Heart left ventricle (tissue), 16 donors: Measurements from ENCODE around the gene GUCY2C. TPM values are rescaled to one million over a fixed set of nuclear protein-coding genes. Genes with fewer than 3 reads are reported as not detected.

Source experiments
- ATAC-seq, 4 donors: fragments of 200-7000 bp; cut with Tn5 transposase; one replicate each; pipeline ENCODE4 v1.9.1; 2020 to 2022; ENCODE audit warnings: moderate library complexity in 4 of 4, mild to moderate bottlenecking in 3 of 4, moderate number of reproducible peaks in 1 of 4
- DNase-seq, 5 donors: peaks; one replicate each; pipeline ENCODE4 v3.0.0-alpha.2; 2020
- H3K27ac ChIP-seq, 12 donors: fragments of 200-600 bp; sonication (generic) in 4 of 12; one replicate each; pipeline versions ENCODE4 v1.5.0 to v1.8.0; 2016 to 2022; ENCODE audit warnings: mild to moderate bottlenecking in 2 of 12
- H3K27me3 ChIP-seq, 9 donors: fragments of 200-600 bp; sonication (generic) in 2 of 9; one replicate each; pipeline versions ENCODE4 v1.5.1 to v1.8.0; 2016 to 2022; ENCODE audit warnings: mild to moderate bottlenecking in 3 of 9
- H3K36me3 ChIP-seq, 9 donors: fragments of 200-600 bp; sonication (generic) in 2 of 9; one replicate each; pipeline versions ENCODE4 v1.5.0 to v1.8.0; 2018 to 2022; ENCODE audit warnings: mild to moderate bottlenecking in 2 of 9
- H3K4me1 ChIP-seq, 12 donors: fragments of 200-600 bp; sonication (generic) in 4 of 12; one replicate each; pipeline versions ENCODE4 v1.5.0 to v1.8.0; 2016 to 2022; ENCODE audit warnings: mild to moderate bottlenecking in 3 of 12
- H3K4me3 ChIP-seq, 12 donors: fragments of 200-600 bp; sonication (generic) in 4 of 12; one replicate each; pipeline versions ENCODE4 v1.5.0 to v1.8.0; 2017 to 2022; ENCODE audit warnings: mild to moderate bottlenecking in 9 of 12, moderate library complexity in 4 of 12
- H3K9me3 ChIP-seq, 12 donors: fragments of 200-600 bp; sonication (generic) in 4 of 12; one replicate each; pipeline versions ENCODE4 v1.5.0 to v1.8.0; 2016 to 2022; ENCODE audit warnings: mild to moderate bottlenecking in 1 of 12
- CTCF ChIP-seq, 12 donors: fragments of 200-600 bp; sonication (generic) in 4 of 12; IDR thresholded peaks; one replicate each; pipeline versions ENCODE4 v1.5.0 to v1.8.0; 2018 to 2022; ENCODE audit warnings: antibody characterized with exemption in 12 of 12, mild to moderate bottlenecking in 5 of 12
- POLR2A ChIP-seq, 2 donors: fragments of 450-650 bp; IDR thresholded peaks; one replicate each; pipeline ENCODE4 v1.6.1; 2017; ENCODE audit warnings: antibody characterized with exemption in 2 of 2, mild to moderate bottlenecking in 2 of 2, moderate library complexity in 2 of 2
- WGBS, 4 donors: extraction: QIAGEN DNeasy Blood & Tissue Kit in 2 of 4; methylation state at CpG; one replicate each; pipeline versions ENCODE4 v1.1.5 to v1.1.7; 2013 to 2018; 5-methylcytosine and 5-hydroxymethylcytosine counted together
- intact Hi-C, 10 donors: fragments of 100-400 bp; cut with DNase I; formaldehyde crosslinking; loops; one replicate each; pipeline versions ENCODE4 v1.11.1 to v1.14.2; 2022
- polyA plus RNA-seq, 2 donors: library from polyadenylated mRNA; stranded (reverse); fragments of 200-250 nt; gene quantifications; one replicate each; pipeline ENCODE4 v1.2.3, GENCODE V29; 2013
- total RNA-seq, 9 donors: library from RNA; depleted of rRNA in 2 of 9; stranded (reverse); fragments of >200 nt in 2 of 9; fragmentation: NEBNext Ultra II Directional in 3 of 9; extraction: Animal tissue kit (Norgen Biotek cat#: 25700) in 3 of 9; gene quantifications; one replicate each; pipeline versions ENCODE4 v1.1.0 to v1.2.4, GENCODE V29; 2016 to 2023
- donor health status: ischemic (EF 13 %, LVEDD 7.1; RV severe dilation, severe dysfunction).
- donor health status: healthy with polysubstance abuse.
- donor health status: DM: no; HTN: yes; CAD: no.
- donor health status: DM: no; HTN: no; CAD: no.
- donor health status: ischemic (EF 25% LVEDD 6.9; RV normal size, moderate dysfunction).
- donor health status: ischemic (EF 25% LVEDD 5.7; RV mildly dilated, moderate dysfunction).
- donor health status: healthy.
- donor health status: DM: yes; HTN: yes; CAD: no.
- donor health status: ischemic (EF 35%, LVEDD 5.7; RV mildly dilated, moderate dysfunction).
- donor health status: nonischemic (EF 11% LVEDD 7.7; RV severe dilation, severe dysfunction).
- donor health status: DM: yes; HTN: yes; CAD: no.
- donor health status: PGD.
- donor health status: ischemic (EF 29% LVEDD 5.4; RV normal size, mild dysfunction).
- donor health status: nonischemic (EF 23%, LVEDD 6.1; RV moderate dilation, normal function).

GUCY2C gene
- total and polyA plus RNA-seq, 11 donors, result 0.03 to 0.15 TPM; not detected in 9

GRCh38 chr12:14652483-14652882, 43.9 kb downstream of the GUCY2C start:
- TF ChIP-seq CTCF (IDR thresholded peaks at IDR 0.05), result no peak
- Histone ChIP-seq H3K27me3 (no peaks in the 10 kb centered on the region), H3K9me3 (no peaks in the 10 kb centered on the region), H3K4me1 (no peaks in the 10 kb centered on the region), H3K36me3 (no peaks in the 10 kb centered on the region), H3K4me3 (no peak overlapping the region), H3K27ac (no peak overlapping the region)
- DNase-seq (no peak), ATAC-seq (no peak)
- WGBS, 4 donors, result 84 to 93% (median 89%) methylated on average over 2 of the region's 2 CpGs
- intact Hi-C loops, result no loop called here

GRCh38 chr12:14651371-14651770, 45.0 kb downstream of the GUCY2C start:
- TF ChIP-seq CTCF (IDR thresholded peaks at IDR 0.05) (no peak), POLR2A (IDR thresholded peaks at IDR 0.05) (no peak)
- ATAC-seq (no peak), DNase-seq (no peak)
- H3K4me1 ChIP-seq, result no peaks in the 10 kb centered on the region
- intact Hi-C loops, result no loop called here
- no peaks in the 10 kb centered on the region for H3K36me3 ChIP-seq
- H3K4me3 ChIP-seq, result peak overlapping the region in 1 of 12 donors; percentile 3
- H3K27me3 ChIP-seq, result no peaks in the 10 kb centered on the region
- H3K9me3 ChIP-seq, result no peaks in the 10 kb centered on the region
- 74 to 79% (median 77%) methylated on average over 4 of the region's 4 CpGs for WGBS, 4 donors
- no peak overlapping the region for H3K27ac ChIP-seq

- ATAC-seq (peak in 3 of 4 donors; percentile 49 to 67 (median 55)), DNase-seq (no peak)
- H3K4me3 ChIP-seq, result peak overlapping the region in 1 of 12 donors; percentile 3
- H3K27ac ChIP-seq, result peak overlapping the region in 3 of 12 donors; percentile 7 to 37 (median 12)
- H3K36me3 ChIP-seq, result no peaks in the 10 kb centered on the region
- 74 to 82% (median 76%) methylated on average over 2 of the region's 2 CpGs for WGBS, 4 donors
- H3K9me3 ChIP-seq, result no peaks in the 10 kb centered on the region
- H3K27me3 ChIP-seq, result no peaks in the 10 kb centered on the region
- intact Hi-C loops, result no loop called here
- TF ChIP-seq POLR2A (IDR thresholded peaks at IDR 0.05), result no peak
- TF ChIP-seq CTCF (IDR thresholded peaks at IDR 0.05), result no peak
- no peaks in the 10 kb centered on the region for H3K4me1 ChIP-seq
Observed at GRCh38 chr12:14650789-14651188, 45.6 kb downstream of the GUCY2C start.

- H3K27ac ChIP-seq, result no peak overlapping the region
Observed at GRCh38 chr12:14647028-14647750, 49.2 kb downstream of the GUCY2C start.

More at GRCh38 chr12:14647028-14647750, 49.2 kb downstream of the GUCY2C start:
- no peaks in the 10 kb centered on the region for H3K27me3 ChIP-seq
- H3K9me3 ChIP-seq, result no peaks in the 10 kb centered on the region
- H3K4me1 ChIP-seq, result peaks cover 0 to 25% (median 2%) of the 10 kb centered on the region in 12 donors
- no peaks in the 10 kb centered on the region for H3K36me3 ChIP-seq
- no peak overlapping the region for H3K4me3 ChIP-seq
- ATAC-seq (no peak), DNase-seq (no peak)
- no peak for TF ChIP-seq POLR2A (IDR thresholded peaks at IDR 0.05)
- TF ChIP-seq CTCF (IDR thresholded peaks at IDR 0.05), result no peak
- intact Hi-C loops, result loop anchor here in 1 of 10 donors (10.0 kb wide), 1 partner anchor 348 kb away; no protein-coding TSS in a partner anchor
- 92 to 95% (median 93%) methylated on average over 6 of the region's 6 CpGs for WGBS, 4 donors
